Activated naive CD8-positive, alpha-beta T cell treated with anti-CD3 and anti-CD28 coated beads, Interleukin-2, amount 50 U/mL, for 16 hours (primary cell): ENCODE results near the gene FRAS1.
"Not testable (repeated sequence)": the region's sequence is repeated elsewhere in the genome, so short reads cannot be mapped to it uniquely, and the experiment has no call there.

Source experiments
- DNase-seq: peaks from one replicate; pipeline ENCODE4 v3.0.0-alpha.2; 2020; ENCODE audit warnings: low read depth, low spot score

The FRAS1 gene

GRCh38 chr4:78210694-78211410 lies 153.7 kb downstream of the FRAS1 start:
- no peak for DNase-seq

DNA sequence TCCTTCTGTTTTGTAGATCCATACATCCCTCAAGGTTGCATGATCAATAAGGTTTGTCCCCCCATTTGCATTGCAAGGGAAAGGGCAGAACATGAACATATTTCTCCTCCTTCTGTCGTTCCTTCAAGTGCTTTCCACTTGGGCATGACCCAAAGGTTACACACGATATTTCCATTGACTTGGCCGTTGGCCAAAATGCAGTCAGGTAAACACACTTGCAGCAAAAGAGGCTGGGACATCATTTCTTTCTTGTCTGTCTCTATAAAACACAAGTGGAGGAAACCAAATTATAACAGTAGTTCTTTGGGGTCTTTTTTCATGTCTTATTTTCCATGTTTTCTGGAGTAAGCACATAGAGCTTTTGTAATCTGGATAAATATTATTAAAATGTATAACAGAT lies 156.1 kb downstream of the FRAS1 start:
- no peak for DNase-seq

GRCh38 chr4:78214078-78214477 lies 157.0 kb downstream of the FRAS1 start:
- no peak for DNase-seq

- DNase-seq: no peak
Observed at GRCh38 chr4:78217557-78217956, 160.4 kb downstream of the FRAS1 start.

GRCh38 chr4:78218260-78218659 lies 161.1 kb downstream of the FRAS1 start:
- DNase-seq: no peak

GRCh38 chr4:78219825-78220224 lies 162.7 kb downstream of the FRAS1 start:
- no peak for DNase-seq

GRCh38 chr4:78220283-78220682 lies 163.2 kb downstream of the FRAS1 start:
- DNase-seq: no peak

DNA sequence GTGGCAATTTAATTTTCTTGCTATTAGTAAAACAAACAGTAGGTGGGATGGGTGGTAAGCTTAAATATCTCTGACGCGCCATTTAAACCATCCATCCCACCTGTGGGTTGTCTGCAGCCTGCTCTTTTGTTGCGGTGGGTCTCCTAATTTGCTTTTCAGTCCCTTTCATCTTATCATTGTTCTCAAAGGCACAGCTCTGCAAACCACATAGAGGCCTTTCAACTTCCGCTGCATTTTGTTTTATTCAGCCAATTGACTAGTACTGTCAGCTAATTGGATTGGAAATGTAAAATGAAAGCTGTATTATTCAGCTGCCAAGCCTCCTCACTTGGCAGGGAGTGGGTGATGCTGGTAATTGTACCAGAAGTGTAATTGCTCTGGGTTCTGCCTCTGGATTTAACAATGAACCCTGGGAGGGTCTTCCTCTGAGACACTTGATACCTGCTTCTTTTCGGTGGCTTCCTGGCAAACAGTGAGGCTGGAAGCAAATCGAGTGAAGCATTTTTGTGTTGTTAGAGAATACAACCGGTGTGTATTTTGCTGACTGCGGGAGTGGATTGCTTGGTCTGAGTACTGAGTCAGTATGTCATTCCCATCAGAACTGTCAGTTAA lies 165.6 kb downstream of the FRAS1 start:
- DNase-seq: no peak

DNA sequence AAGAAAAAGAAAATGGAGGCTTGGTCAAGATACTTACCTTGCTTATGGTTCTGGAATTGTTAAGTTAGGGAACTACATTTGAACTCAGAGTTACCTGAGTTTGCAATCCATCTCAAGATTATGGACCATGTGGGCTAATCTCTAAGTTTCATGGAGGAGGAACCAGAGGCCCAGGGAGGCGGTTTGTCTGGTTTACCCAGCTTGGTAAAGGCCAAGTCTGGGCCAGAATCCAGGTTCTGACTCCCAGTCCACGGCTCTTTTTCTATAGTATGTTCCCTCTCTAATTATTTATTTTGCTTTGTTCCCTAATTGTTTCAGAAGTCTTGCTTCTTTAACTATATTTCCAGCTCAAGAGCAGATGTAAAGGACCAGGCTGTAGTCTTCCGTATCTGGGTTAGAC lies 168.1 kb downstream of the FRAS1 start:
- DNase-seq: no peak

DNA sequence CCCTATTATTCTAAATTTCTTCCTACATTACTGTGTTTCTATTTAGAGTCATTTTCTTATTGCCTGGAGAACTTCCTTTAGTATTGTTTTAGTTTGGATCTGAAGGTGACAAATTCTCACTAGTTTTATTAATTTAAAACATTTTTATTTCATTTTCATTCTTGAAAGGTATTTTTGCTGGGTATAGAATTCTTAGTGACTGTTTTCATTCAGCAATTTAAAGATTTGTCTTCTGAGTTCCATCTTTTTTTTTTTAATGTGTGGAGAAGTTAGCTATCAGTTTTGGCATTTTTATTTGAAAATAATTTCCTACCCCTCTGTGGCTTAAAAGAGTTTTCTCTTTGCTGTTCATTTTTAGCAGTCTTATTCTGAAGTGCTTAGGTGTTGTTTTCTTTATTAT lies 169.2 kb downstream of the FRAS1 start:
- no peak for DNase-seq

DNA sequence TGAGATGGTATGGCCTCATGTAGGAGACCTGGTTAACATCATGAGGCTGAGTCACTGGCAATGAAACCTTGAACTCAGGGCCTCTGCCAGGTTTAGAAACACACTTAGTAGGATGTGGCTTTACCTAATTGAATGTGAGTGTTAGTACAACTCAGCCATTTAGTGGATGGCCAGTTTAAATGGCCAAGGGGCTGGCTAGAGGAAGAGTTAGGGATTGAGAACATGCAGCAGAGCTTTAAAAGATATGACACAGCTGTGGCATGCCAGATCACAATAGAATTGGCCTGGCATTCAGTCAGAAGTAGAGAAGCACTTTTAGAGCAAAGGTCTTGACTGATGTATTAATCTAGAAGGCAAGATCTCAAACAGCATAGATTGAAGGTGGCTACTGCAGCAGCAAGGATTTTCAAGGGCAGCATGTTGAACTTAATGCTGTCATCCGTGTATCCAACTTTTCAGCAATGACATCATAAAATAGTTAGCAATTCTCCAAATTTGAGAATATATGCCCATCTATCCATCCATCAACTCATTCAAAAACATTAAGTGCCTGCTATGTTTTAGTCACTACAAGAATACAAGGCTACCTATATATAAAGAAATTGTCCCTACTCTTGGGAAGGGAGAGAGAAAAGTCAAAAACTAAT lies 170.4 kb downstream of the FRAS1 start:
- no peak for DNase-seq

DNA sequence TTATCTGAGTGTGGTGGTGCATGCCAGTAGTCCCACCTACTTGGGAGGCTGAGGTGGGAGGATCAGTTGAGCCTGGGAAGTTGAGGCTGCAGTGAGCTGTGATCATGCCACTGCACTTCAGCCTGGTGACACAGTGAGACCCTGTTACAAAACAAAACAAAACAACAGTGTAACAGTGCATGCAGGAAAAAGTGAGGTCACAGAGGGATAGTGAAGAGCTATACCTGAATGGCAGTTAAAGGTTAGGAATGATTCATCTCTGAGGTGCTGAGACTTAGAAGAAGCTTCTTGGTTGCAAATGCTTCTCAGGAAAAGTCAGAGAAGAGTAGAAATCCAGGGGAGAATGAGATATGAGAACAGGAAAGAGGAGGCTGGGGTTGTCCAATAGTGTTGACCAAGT lies 178.7 kb downstream of the FRAS1 start:
- DNase-seq: no peak

GRCh38 chr4:78237360-78237759 lies 180.2 kb downstream of the FRAS1 start:
- DNase-seq: no peak

GRCh38 chr4:78242071-78242470 lies 184.9 kb downstream of the FRAS1 start:
- no peak for DNase-seq

GRCh38 chr4:78244705-78245485 lies 187.8 kb downstream of the FRAS1 start:
- DNase-seq: no peak

- DNase-seq: no peak
Observed at GRCh38 chr4:78247536-78248285, 190.6 kb downstream of the FRAS1 start.

GRCh38 chr4:78250500-78250899 lies 193.4 kb downstream of the FRAS1 start:
- no peak for DNase-seq

GRCh38 chr4:78252773-78253172 lies 195.7 kb downstream of the FRAS1 start:
- DNase-seq: not testable (repeated sequence)

- no peak for DNase-seq
Observed at GRCh38 chr4:78254893-78255292, 197.8 kb downstream of the FRAS1 start.

GRCh38 chr4:78265006-78265405 lies 207.9 kb downstream of the FRAS1 start:
- no peak for DNase-seq

DNA sequence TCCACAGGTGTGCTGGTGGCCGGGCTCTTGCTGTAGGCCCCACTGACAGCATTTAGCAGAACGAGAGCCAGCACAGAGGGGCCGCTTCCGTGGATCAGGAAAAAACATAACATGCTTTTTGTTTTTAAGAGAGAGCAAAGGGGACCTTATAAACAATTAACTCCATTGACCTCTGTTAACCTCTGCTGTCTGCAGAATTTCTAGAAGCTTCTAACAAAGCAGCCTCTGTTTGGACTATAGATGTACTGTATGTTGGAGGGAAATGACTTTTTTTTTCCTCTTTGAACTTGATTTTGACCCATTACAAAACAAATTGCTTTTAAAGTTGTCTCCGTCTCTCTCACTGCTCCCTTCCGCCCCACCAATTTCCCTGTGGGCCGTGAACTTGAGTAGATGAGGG lies 210.7 kb downstream of the FRAS1 start:
- DNase-seq: no peak

- DNase-seq: no peak
Observed at GRCh38 chr4:78268597-78268996, 211.5 kb downstream of the FRAS1 start.
